GM19397 (cell line): ENCODE measurements around the gene TPRG1L.

Source experiments
- ATAC-seq: cut with Tn5 transposase; IDR thresholded peaks from one replicate; pipeline ENCODE4 v1.9.1; 2021; ENCODE audit warnings: mild to moderate bottlenecking, moderate library complexity; ENCODE audit not compliant: unreplicated experiment

Gene TPRG1L

GRCh38 chr1:3659093-3659492, 34.3 kb downstream of the TPRG1L start:
- ATAC-seq: no peak

- no peak for ATAC-seq
Observed at GRCh38 chr1:3660704-3661103, 35.9 kb downstream of the TPRG1L start.

GRCh38 chr1:3661631-3662030, 36.8 kb downstream of the TPRG1L start:
- ATAC-seq: no peak

GRCh38 chr1:3662080-3662671, 37.4 kb downstream of the TPRG1L start:
- ATAC-seq: no peak

- no peak for ATAC-seq
Observed at GRCh38 chr1:3663999-3664699, 39.3 kb downstream of the TPRG1L start.

GRCh38 chr1:3664700-3665375, 40.0 kb downstream of the TPRG1L start:
- ATAC-seq: no peak

GRCh38 chr1:3668148-3668547, 43.3 kb downstream of the TPRG1L start:
- no peak for ATAC-seq

- ATAC-seq: no peak
Observed at GRCh38 chr1:3668585-3669300, 43.9 kb downstream of the TPRG1L start.

GRCh38 chr1:3669421-3669821, 44.6 kb downstream of the TPRG1L start:
- no peak for ATAC-seq

- ATAC-seq: no peak
Observed at GRCh38 chr1:3669971-3670431, 45.2 kb downstream of the TPRG1L start.

GRCh38 chr1:3670823-3671265, 46.0 kb downstream of the TPRG1L start:
- ATAC-seq: no peak

- no peak for ATAC-seq
Observed at GRCh38 chr1:3671371-3672180, 46.8 kb downstream of the TPRG1L start.

- no peak for ATAC-seq
Observed at GRCh38 chr1:3672231-3672970, 47.6 kb downstream of the TPRG1L start.

- ATAC-seq: no peak
Observed at GRCh38 chr1:3672971-3673361, 48.2 kb downstream of the TPRG1L start.

GRCh38 chr1:3673381-3674099, 48.7 kb downstream of the TPRG1L start:
- ATAC-seq: no peak

GRCh38 chr1:3674100-3675094, 49.6 kb downstream of the TPRG1L start:
- no peak for ATAC-seq

GRCh38 chr1:3675436-3675835, 50.6 kb downstream of the TPRG1L start:
- no peak for ATAC-seq
